ENCODE measurements around the gene IGF1R. TPM values are rescaled to one million over a fixed set of nuclear protein-coding genes. Genes with fewer than 3 reads are reported as not detected.
A peak's percentile ranks its signal among the peaks of the same experiment; 100 is the strongest.
"Not testable (repeated sequence)": the region's sequence is repeated elsewhere in the genome, so short reads cannot be mapped to it uniquely, and the experiment has no call there.

Gene IGF1R
- 31.9 TPM for total RNA-seq

DNA sequence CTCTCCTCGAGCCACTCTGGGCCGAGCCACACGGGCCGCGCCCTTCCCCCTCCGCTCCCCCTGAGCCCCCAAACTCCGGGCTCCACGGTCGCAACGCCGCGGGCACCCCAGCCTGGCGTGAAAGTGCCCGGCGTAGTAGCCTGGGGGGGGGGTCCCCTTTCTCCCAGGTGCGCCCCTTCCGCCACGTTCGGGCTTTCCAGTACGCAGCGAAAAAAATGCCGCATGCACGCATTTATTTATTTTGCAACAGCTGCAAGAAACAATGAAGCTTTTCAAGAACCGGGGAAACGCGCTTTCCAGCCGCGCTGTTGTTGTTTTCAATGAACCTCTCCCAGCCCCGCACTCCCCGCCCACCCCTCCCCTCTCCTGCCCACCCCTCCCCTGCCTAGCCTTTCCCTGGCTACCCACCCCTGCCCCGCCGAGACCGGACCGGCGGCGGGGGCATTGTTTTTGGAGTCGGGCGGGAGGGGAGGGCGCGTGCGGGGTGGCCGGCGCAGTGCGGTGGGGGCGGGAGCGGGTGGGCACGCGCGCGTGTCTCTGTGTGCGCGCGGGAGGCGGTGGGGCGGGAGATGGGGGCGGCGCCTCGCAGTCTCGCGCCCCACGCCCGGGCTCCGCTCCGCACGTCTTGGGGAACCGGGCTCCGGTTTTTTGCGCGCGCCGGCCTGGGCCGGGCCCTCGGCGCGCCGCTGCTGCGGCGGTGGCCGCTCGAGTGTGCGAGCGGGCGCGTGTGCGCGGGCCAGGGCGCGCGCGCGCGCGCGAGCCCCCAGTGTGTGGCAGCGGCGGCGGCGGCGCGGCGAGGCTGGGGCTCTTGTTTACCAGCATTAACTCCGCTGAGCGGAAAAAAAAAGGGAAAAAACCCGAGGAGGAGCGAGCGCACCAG is at the start of gene IGF1R:
IGF1R (plus strand) TSS at position 766 of the 880 bp plus-strand sequence. CDS start 1,043 bp downstream, outside the sequence.
- peak; percentile 91 for DNase-seq

GRCh38 chr15:98599909-98600691 is 48.2 kb upstream of the IGF1R start:
- DNase-seq, result peak; percentile 63

DNA sequence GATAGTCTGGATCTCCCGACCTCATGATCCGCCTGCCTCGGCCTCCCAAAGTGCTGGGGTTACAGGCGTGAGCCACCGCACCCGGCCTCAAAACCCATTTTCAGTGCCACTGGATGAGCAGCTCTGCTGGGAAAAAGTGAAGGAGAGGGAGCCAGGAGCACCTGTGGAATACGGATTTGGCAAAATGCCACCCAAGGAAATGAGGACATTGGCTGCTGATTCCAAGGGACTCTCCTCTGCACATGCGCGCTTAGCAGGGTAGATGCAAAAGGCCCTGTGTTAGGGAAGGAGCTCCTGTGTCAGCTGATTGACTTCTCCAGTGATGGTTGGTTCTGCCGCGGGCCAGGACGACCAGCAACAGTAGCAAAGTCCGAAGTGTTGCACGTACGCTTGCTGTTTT is 43.4 kb upstream of the IGF1R start:
- DNase-seq, result no peak

DNA sequence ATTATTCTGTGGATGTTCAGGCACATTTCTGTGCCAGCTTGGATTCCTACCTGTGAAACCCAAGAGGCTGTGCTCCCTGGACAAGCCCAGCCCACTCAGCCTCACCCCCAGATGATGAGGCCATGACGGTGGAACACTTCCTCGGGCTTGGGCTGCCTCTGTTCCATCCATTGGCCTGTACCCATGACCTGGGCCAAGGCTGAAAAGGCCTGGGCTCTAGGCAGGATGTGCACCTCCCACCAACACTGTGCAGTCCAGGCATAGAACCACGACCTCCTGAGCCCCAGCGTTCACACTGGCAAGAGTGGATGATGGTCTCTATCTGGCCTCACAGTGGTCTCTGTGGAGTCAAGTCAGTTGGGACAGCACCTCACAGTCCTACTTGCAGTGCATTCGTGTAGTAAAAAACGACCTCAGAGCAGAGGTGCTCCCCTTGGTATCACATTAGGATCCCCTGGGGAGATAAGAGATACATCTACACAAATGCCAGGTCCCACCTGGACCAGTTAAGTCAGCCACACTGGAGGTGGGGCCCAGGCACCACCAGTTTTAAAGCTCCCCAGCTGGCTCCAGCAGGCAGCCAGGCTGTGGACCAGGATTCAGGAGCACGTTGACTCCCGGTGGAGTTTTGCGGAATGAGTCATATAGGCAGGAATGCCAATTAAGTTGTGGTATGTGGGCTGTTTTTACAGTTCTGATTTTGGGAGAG is 39.0 kb upstream of the IGF1R start:
- DNase-seq, result no peak

DNA sequence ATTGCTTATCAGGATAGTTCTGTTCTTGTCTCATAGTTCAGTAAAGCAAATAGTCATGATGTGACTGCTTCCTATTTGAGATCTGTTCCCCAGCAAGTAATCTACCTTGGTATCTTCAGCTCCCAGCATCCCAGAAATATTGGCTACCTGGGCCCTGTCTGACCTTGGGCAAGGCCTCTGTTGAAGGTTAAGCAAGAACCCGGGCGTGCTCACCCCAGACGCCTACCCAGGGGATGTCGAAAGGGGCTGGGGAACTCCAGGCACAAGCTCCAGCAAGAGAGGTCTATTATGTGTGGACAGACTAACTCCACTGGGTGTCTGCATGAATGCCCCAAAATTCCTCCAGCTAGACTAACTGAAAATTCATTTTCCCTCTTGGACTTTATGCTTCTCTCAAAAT is 37.3 kb upstream of the IGF1R start:
- no peak for DNase-seq

DNA sequence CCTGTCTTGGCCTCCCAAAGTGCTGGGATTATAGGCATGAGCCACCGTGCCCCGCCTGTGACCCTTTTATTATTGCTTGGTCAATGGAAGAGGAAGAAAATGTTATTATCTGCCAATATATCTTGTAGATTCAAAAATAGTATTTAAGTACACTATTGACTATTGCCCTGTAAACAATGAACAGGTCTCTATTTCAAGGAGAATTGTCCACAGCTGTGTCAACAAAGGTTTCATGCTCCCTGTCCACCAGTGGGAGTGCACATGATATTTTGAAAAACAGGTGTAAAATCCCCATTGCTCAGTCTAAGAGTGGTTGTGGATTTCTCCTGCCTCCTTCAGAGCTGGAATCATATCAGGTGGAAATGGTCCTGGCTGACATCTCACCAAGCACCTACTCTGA is 36.5 kb upstream of the IGF1R start:
- DNase-seq, result no peak

DNA sequence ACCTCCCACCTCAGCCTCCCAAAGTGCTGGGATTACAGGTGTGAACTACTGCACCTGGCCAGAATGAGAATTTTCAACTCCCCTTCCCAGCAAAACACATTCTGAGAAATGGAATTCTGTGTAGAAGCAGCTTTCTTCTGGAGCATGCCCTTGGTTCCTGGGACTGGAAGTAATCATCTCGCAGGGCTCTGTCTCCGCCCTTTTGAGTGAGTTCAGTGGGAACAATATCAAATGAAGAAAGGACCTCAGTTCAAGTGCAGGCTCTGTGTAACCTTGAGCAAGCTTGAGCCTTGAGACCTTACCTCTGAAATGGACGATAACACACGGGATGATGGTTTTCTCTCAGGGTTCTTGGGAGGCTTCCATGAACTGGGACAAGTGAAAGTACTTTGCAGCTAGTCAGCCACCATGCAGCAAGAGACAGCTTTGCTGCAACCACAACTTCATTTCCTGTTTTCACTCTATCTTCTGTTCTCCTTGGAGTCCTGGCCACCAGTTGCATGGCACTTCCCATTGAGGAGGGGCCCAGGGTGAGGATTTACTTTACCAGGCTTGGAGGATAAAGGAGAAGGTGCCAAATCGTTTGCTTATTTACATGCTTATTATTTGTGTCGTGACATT is 35.7 kb upstream of the IGF1R start:
- no peak for DNase-seq

- no peak for DNase-seq
Observed at GRCh38 chr15:98614681-98615080, 33.7 kb upstream of the IGF1R start.

DNA sequence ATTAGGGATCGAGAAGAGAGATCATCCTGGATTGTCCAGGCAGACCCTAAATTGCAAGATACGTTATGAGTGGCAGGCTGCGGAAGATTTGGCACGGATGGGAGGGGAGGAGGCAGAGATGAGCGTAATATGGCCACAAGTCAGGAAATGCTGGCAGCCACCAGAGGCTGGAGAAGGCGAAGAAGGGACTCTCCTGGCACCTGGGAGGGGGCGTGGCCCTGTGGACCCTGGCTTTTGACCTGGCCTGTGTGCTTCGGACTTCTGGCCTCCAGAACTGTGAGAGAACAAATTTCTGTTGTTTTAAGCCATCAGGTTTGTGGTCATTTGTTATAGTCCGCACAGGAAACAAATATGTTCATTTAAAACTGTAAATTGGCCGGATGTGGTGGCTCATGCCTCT is 31.9 kb upstream of the IGF1R start:
- DNase-seq, result no peak

DNA sequence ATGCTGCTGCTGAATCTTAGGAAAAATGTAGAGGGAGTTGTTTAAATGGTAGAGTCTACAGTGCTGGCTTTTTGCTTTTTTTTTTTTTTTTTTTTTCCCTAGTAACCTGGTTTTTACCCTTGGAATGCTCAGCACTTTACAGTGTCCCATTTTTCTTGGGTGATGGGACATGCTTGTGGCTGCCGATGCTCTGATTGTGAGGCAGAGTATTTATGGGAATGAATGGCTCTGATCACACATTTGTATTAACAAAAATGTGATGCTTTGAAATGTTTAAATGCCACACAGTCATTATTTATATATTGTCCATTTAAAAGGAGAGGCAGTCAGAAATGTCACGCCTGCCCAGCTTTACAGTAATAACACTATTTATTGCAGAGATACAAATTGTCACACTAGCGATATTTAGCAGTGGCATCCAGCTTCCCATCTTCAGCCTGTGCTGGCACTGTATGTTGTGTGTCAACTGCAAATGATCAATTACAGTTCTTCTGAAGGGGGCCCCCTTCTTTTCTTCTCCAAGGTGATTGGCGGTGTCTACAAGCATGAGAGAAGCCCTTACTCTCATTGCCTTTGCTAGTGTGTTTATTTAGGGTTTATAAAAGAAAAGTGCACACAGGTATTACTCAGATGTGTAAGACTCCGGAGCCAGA is 30.9 kb upstream of the IGF1R start:
- DNase-seq, result no peak

DNA sequence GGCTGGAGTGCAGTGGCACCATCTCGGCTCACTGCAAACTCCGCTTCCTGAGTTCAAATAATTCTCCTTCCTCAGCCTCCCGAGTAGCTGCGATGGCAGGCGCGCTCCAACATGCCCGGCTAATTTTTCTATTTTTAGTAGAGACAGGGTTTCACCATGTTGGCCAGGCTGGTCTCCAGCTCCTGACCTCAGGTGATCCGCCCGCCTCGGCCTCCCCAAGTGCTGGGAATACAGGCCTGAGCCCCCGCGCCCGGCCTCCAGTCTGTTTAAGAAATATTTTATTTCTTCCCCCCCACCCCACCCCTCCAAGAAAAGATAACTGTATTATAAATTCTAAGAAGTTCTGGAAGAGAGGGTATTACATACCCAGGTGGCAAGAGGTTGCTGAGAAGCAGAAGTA is 29.8 kb upstream of the IGF1R start:
- DNase-seq, result not testable (repeated sequence)

GRCh38 chr15:98620020-98620419 is 28.3 kb upstream of the IGF1R start:
- DNase-seq, result no peak

DNA sequence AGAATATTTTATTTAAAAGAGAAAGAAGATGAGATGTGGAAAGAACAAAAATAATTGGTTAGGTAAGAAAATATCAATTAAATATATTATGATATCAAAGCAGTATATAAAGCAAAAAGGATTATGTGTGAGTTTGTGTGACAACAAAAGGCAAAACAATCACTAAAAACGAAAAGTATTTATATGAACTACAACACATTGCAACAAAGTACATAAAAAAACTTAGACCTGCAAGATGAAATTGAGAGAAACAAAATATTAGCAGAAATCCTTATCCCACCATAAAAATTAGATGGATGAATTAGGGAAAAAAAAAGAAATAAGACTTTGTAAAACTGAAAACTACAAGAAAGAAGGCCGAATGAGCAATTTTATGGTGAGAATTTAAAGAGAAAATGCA is 27.3 kb upstream of the IGF1R start:
- DNase-seq, result no peak

DNA sequence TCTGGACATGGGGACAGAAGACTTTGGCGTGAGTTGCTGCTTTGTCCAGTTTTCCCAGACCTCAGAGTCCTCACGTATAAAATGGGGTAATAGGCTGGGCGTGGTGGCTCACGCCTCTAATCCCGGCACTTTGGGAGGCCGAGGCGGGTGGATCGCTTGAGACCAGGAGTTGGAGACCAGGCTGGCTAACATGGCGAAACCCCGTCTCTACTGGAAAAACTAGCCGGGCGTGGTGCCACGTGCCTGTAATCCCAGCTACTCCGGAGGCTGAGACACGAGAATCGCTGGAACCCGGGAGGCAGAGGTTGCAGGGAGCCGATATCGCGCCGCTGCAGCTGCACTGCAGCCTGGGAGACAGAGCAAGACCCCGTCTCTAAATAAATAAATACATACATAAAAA is 22.7 kb upstream of the IGF1R start:
- no peak for DNase-seq

- DNase-seq, result no peak
Observed at GRCh38 chr15:98626153-98626552, 22.2 kb upstream of the IGF1R start.

DNA sequence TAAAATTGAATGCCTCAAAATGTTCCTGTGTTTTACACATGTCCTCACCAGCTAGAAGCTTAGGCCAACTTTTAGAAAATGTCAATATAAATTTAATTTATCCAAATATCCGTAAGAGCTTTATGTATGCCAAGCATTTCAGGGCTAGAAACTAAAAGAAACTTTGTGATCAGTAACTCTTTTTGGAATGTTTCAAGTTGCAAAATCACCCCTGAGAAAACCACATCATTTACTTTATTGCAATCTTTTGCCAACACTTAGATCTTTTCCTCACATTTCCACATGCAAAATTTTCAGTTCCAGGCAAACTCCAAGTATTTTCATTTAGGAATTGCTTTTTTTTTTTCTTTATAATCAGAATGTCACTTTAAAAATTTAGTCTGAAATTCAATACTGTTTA is 20.1 kb upstream of the IGF1R start:
- no peak for DNase-seq

DNA sequence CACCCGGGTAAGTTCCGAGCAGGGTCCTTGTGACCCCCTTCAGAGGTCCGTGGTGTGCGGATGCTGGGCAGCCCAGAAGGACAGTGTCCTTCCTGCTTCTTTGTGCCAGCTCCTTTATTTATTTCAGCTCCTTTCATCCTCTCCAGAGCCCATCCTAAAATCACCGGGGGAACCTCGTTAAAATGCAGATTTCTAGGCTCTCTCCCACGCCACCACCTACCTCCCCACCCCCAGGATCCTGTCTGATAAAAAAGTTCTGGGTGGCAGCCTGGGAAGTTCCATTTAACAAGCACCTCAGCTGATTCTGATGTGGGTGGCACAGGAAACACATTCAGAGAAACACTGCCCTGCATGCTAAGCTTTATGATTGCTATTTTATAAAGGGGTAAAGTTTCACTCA is 12.5 kb upstream of the IGF1R start:
- no peak for DNase-seq

GRCh38 chr15:98643115-98643514 is 5.2 kb upstream of the IGF1R start:
- no peak for DNase-seq

DNA sequence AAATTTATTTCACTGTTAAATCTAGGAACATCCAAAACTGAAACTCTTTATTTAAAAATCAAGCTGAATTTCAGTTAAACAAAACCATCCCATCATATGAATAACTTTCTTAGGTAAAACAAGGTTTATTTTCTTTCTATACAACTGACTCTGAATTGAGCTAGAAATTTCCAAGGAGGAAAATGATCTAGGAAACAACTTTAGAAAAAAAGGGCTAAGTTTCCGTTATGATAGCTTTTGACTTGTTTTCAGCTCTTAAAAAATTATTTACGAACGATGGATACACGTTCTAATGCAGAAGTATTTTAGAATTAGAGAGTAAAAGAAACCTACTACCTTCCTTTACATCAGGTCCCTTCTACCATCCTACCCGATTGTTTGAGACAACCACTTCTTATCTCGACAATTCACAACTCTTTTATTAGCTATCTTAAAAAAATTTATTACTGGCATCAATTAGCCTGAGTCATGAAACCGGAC is 1.8 kb upstream of the IGF1R start:
- no peak for DNase-seq

DNA sequence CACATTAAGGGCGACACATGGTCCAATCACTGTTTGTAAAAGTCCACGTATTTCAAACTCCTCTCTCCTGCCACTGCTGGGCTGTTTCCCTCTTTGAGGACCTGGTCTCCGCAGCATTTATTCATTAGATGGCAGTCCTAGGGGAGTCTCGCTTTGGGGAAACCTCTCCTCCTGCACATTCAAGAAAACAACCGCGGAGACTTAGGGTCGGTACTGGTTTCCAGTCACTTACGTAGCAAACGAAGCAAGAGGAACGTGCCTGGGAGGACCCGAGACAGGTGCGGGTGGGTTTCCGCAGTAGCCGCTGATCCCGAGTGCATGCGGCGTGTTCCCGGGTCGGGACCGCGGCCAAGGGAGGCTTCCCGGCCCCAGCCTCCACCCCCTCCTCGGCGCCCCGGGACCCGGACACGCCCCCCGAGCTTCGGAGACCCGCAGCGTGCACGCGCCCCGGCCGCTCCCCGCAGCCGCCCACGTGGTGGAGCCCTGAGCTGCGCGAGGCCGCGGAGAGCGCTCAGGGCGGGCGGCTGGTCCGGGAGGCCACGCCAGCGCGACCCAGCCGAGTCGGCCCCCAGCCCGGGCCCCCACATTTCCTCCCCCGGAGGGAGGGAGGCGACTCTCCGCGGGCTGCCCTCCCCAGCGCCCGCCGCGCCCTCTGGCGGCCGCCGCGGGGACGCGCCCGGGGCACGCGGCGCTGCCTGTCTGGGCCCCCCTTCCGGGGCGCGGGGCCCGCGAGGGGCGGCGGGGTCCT is 1.1 kb upstream of the IGF1R start:
- peak; percentile 85 for DNase-seq

All from skin of body (tissue), 2 donors.